NAMALWA (cell line): ENCODE data around the gene ADAMTS6.
"Not testable (repeated sequence)": the region's sequence is repeated elsewhere in the genome, so short reads cannot be mapped to it uniquely, and the experiment has no call there.

Source experiments
- DNase-seq: peaks from one replicate; pipeline ENCODE4 v3.0.0-alpha.2; 2015; ENCODE audit warnings: low spot score

The ADAMTS6 gene

GRCh38 chr5:65197531-65198455, 283.9 kb downstream of the ADAMTS6 start:
- no peak for DNase-seq

GRCh38 chr5:65194871-65195270, 286.8 kb downstream of the ADAMTS6 start:
- DNase-seq: no peak

GRCh38 chr5:65192331-65192730, 289.4 kb downstream of the ADAMTS6 start:
- DNase-seq: no peak

- DNase-seq: no peak
Observed at GRCh38 chr5:65191554-65192135, 290.1 kb downstream of the ADAMTS6 start.

GRCh38 chr5:65190328-65191053, 291.2 kb downstream of the ADAMTS6 start:
- DNase-seq: no peak

GRCh38 chr5:65186646-65187227, 295.0 kb downstream of the ADAMTS6 start:
- no peak for DNase-seq

- DNase-seq: no peak
Observed at GRCh38 chr5:65185468-65185867, 296.3 kb downstream of the ADAMTS6 start.

GRCh38 chr5:65184780-65185179, 296.9 kb downstream of the ADAMTS6 start:
- DNase-seq: no peak

- DNase-seq: not testable (repeated sequence)
Observed at GRCh38 chr5:65174231-65174630, 307.5 kb downstream of the ADAMTS6 start.

GRCh38 chr5:65173130-65173525, 308.6 kb downstream of the ADAMTS6 start:
- no peak for DNase-seq

- no peak for DNase-seq
Observed at GRCh38 chr5:65172486-65173129, 309.1 kb downstream of the ADAMTS6 start.

GRCh38 chr5:65171645-65172044, 310.1 kb downstream of the ADAMTS6 start:
- no peak for DNase-seq

GRCh38 chr5:65163698-65164097, 318.0 kb downstream of the ADAMTS6 start:
- DNase-seq: no peak

GRCh38 chr5:65161655-65162054, 320.1 kb downstream of the ADAMTS6 start:
- DNase-seq: no peak

GRCh38 chr5:65157906-65158603, 323.7 kb downstream of the ADAMTS6 start:
- DNase-seq: no peak

- DNase-seq: no peak
Observed at GRCh38 chr5:65156933-65157332, 324.8 kb downstream of the ADAMTS6 start.

- DNase-seq: no peak
Observed at GRCh38 chr5:65152131-65152530, 329.6 kb downstream of the ADAMTS6 start.

- no peak for DNase-seq
Observed at GRCh38 chr5:65151614-65152013, 330.1 kb downstream of the ADAMTS6 start.

GRCh38 chr5:65150599-65151304, 331.0 kb downstream of the ADAMTS6 start:
- no peak for DNase-seq

GRCh38 chr5:65149827-65150226, 331.9 kb downstream of the ADAMTS6 start:
- DNase-seq: no peak
